K562 (cell line): ENCODE results near the gene WDR88. TPM values are rescaled to one million over a fixed set of nuclear protein-coding genes. Genes with fewer than 3 reads are reported as not detected.
A peak's percentile ranks its signal among the peaks of the same experiment; 100 is the strongest.

Source experiments
- KDM1A ChIP-seq, 2 experiments: fragments of 450-650 bp; IDR thresholded peaks; 2 replicates each; pipeline ENCODE4 v1.6.1; 2016; ENCODE audit warnings: mild to moderate bottlenecking in 2 of 2
- MAZ ChIP-seq, 2 experiments: fragments of 450-650 bp in 1 of 2; sonication (generic) in 1 of 2; formaldehyde crosslinking; IDR thresholded peaks in 1 of 2; conservative IDR thresholded peaks in 1 of 2; 2 replicates each; pipeline versions ENCODE4 v1.4.0 to v1.5.0; 2020; ENCODE audit warnings: mild to moderate bottlenecking in 1 of 2, missing genetic modification reagents in 1 of 2
- NFIX ChIP-seq: fragments of 250-450 bp; sonication (Bioruptor Pico); IDR thresholded peaks from 2 replicates; pipeline ENCODE4 v1.4.0; 2020; ENCODE audit warnings: low read depth, mild to moderate bottlenecking, moderate library complexity
- POU5F1 ChIP-seq: fragments of 150-350 bp; IDR thresholded peaks from 2 replicates; pipeline ENCODE4 v1.6.1; 2014; ENCODE audit warnings: borderline replicate concordance, low read length, low read depth, mild to moderate bottlenecking; ENCODE audit not compliant: partially characterized antibody
- PYGO2 ChIP-seq: fragments of 450-650 bp; IDR thresholded peaks from 2 replicates; pipeline ENCODE4 v1.6.1; 2016; ENCODE audit warnings: mild to moderate bottlenecking, missing genetic modification characterization, moderate library complexity, missing compliant biosample characterization
- SMAD2 ChIP-seq: fragments of 150-350 bp; IDR thresholded peaks from 2 replicates; pipeline ENCODE4 v1.6.1; 2014; ENCODE audit warnings: low read depth, mild to moderate bottlenecking, low read length
- TOE1 ChIP-seq, 2 experiments: fragments of 450-650 bp in 1 of 2; sonication (generic) in 1 of 2; formaldehyde crosslinking in 1 of 2; IDR thresholded peaks; 2 replicates each; pipeline versions ENCODE4 v1.7.1 to v1.8.0; 2016 to 2022; ENCODE audit warnings: borderline replicate concordance in 2 of 2, mild to moderate bottlenecking in 2 of 2, antibody characterized with exemption in 1 of 2, inconsistent platforms in 1 of 2, low read depth in 1 of 2, missing genetic modification reagents in 1 of 2, moderate library complexity in 1 of 2
- ZKSCAN3 ChIP-seq: fragments of 250-450 bp; sonication (Bioruptor Pico); IDR thresholded peaks from 2 replicates; pipeline ENCODE4 v1.4.0; 2020
- ZNF134 ChIP-seq: fragments of 250-450 bp; sonication (Bioruptor Pico); conservative IDR thresholded peaks from 2 replicates; pipeline ENCODE4 v1.4.0; 2020
- ZNF77 ChIP-seq: fragments of 250-450 bp; sonication (Bioruptor Pico); IDR thresholded peaks from 2 replicates; pipeline ENCODE4 v1.5.0; 2020
- polyA plus RNA-seq, 8 experiments: library from polyadenylated mRNA; depleted of rRNA in 4 of 8; stranded (reverse) in 5 of 8; unstranded in 3 of 8; fragments of >200 nt; fragmentation: Nextera tagmentation in 2 of 8; fragmentation: Illumina TruSeq in 1 of 8; extraction: Ambion mirVana in 2 of 8; extraction: Trizol in 1 of 8; gene quantifications; 2 replicates each; pipeline versions ENCODE4 v1.2.1 to v1.2.3, GENCODE V29; 2011 to 2014; ENCODE audit warnings: inconsistent platforms in 1 of 8, missing spikeins in 1 of 8
- total RNA-seq, 7 experiments: library from RNA; depleted of rRNA in 6 of 7; stranded (reverse); fragments of >200 nt in 6 of 7; fragmentation: Illumina TruSeq in 2 of 7; extraction: Trizol in 2 of 7; gene quantifications; 2 replicates each; pipeline versions ENCODE4 v1.2.1 to v1.2.3, GENCODE V29; 2011 to 2021; ENCODE audit warnings: low replicate concordance in 1 of 7
- TF ChIP-seq, protein P1 (sequence below): fragments of 250-450 bp; sonication (Bioruptor Pico); IDR thresholded peaks from 2 replicates; pipeline ENCODE4 v1.6.1; 2021; ENCODE audit warnings: mild to moderate bottlenecking
- TF ChIP-seq, protein P2 (sequence below): fragments of 450-650 bp; conservative IDR thresholded peaks from 2 replicates; pipeline ENCODE4 v1.6.1; 2016; ENCODE audit warnings: missing genetic modification characterization, low read depth, mild to moderate bottlenecking, missing compliant biosample characterization, moderate library complexity
- TF ChIP-seq, protein P3 (sequence below): fragments of 250-450 bp; sonication (Bioruptor Pico); IDR thresholded peaks from 2 replicates; pipeline ENCODE4 v1.4.0; 2020
- TF ChIP-seq, protein P4 (sequence below): fragments of 250-450 bp; sonication (Bioruptor Pico); IDR thresholded peaks from 2 replicates; pipeline ENCODE4 v1.8.0; 2022; ENCODE audit warnings: inconsistent platforms, mild to moderate bottlenecking, moderate library complexity, borderline replicate concordance
- TF ChIP-seq, protein P5 (sequence below): IDR thresholded peaks from 2 replicates; pipeline ENCODE4 v1.6.1; 2014; ENCODE audit warnings: antibody characterized with exemption
- TF ChIP-seq, protein P6 (sequence below): IDR thresholded peaks from 2 replicates; pipeline ENCODE4 v1.6.1; 2012; ENCODE audit warnings: low read depth, low read length, improper control_type of control experiment, borderline replicate concordance
- TF ChIP-seq, protein P7 (sequence below): fragments of 450-650 bp; IDR thresholded peaks from 2 replicates; pipeline ENCODE4 v1.6.1; 2014; ENCODE audit warnings: low read depth, mild to moderate bottlenecking, moderate library complexity, borderline replicate concordance

WDR88 gene
- total and polyA plus RNA-seq, 9 of the 15 experiments (the other 6 are each of a cell fraction or from before 2014, with no cell fraction given), result 0.03 to 0.04 TPM; not detected in 7

DNA sequence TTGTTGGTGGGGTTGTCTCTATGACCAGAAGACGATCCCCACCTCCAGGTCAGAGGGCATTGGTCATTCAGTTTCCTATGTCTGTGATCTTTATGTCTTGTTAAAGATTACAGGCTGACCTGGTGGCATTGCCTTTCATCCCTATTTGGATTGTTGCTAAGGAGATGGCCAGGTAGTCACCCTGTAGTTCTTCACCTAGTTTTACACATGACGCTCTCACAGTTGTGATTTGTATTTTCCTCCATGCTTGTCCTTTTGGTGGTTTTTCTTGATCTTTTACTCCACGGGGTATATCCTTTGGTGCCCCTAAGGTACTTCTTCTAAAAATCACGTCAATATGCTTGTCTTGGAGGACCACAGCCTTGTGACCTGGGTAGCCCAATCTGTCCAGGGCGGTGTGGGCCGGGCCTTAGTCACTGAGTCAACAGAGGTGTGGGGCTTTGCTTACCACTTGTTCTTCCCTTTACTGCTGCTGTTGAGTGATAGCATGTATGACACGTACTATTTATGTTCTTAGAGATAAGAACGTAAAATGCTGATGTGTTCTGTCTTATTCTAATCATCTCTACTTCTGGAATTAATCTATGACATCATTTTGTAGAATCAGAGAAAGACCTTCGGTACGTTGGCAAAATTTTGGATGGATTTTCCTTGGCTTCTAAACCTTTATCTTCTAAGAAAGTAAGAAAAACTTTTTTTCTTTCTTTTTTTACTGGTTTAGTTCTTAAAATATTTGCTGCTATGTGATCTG, 30.8 kb upstream of the WDR88 start (continued):
- TF ChIP-seq, protein P1, sequence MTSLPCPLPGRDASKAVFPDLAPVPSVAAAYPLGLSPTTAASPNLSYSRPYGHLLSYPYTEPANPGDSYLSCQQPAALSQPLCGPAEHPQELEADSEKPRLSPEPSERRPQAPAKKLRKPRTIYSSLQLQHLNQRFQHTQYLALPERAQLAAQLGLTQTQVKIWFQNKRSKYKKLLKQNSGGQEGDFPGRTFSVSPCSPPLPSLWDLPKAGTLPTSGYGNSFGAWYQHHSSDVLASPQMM (CRISPR knock-in tag), result no peak
- TF ChIP-seq, protein P2, sequence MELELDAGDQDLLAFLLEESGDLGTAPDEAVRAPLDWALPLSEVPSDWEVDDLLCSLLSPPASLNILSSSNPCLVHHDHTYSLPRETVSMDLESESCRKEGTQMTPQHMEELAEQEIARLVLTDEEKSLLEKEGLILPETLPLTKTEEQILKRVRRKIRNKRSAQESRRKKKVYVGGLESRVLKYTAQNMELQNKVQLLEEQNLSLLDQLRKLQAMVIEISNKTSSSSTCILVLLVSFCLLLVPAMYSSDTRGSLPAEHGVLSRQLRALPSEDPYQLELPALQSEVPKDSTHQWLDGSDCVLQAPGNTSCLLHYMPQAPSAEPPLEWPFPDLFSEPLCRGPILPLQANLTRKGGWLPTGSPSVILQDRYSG (tag), result no peak
- TF ChIP-seq POU5F1 (no peak), ZNF77 (CRISPR knock-in tag) (no peak), NFIX (CRISPR knock-in tag) (no peak), ZKSCAN3 (CRISPR knock-in tag) (no peak), KDM1A (IDR thresholded peaks at IDR 0.05) (peak; percentile 99), TOE1 (IDR thresholded peaks at IDR 0.05; ENCODE audit: borderline replicate concordance) (no peak; the same call in 1 of the 2 replicates), TOE1 (CRISPR knock-in tag; IDR thresholded peaks at IDR 0.05; ENCODE audit: borderline replicate concordance, low read depth) (no peak), SMAD2 (no peak), PYGO2 (no peak), ZNF134 (CRISPR knock-in tag) (no peak), MAZ (CRISPR knock-in tag; conservative IDR thresholded peaks at IDR 0.05 in 1 of 2, IDR thresholded peaks at IDR 0.05 in 1 of 2) (peak; percentile 41 to 53; a peak in 3 of 4 replicates)
- TF ChIP-seq, protein P3, sequence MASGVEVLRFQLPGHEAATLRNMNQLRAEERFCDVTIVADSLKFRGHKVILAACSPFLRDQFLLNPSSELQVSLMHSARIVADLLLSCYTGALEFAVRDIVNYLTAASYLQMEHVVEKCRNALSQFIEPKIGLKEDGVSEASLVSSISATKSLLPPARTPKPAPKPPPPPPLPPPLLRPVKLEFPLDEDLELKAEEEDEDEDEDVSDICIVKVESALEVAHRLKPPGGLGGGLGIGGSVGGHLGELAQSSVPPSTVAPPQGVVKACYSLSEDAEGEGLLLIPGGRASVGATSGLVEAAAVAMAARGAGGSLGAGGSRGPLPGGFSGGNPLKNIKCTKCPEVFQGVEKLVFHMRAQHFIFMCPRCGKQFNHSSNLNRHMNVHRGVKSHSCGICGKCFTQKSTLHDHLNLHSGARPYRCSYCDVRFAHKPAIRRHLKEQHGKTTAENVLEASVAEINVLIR (CRISPR knock-in tag), result peak; percentile 40; the same call in 1 of the 2 replicates
- TF ChIP-seq, protein P4, sequence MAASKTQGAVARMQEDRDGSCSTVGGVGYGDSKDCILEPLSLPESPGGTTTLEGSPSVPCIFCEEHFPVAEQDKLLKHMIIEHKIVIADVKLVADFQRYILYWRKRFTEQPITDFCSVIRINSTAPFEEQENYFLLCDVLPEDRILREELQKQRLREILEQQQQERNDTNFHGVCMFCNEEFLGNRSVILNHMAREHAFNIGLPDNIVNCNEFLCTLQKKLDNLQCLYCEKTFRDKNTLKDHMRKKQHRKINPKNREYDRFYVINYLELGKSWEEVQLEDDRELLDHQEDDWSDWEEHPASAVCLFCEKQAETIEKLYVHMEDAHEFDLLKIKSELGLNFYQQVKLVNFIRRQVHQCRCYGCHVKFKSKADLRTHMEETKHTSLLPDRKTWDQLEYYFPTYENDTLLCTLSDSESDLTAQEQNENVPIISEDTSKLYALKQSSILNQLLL (CRISPR knock-in tag), result no peak
- TF ChIP-seq, protein P5, sequence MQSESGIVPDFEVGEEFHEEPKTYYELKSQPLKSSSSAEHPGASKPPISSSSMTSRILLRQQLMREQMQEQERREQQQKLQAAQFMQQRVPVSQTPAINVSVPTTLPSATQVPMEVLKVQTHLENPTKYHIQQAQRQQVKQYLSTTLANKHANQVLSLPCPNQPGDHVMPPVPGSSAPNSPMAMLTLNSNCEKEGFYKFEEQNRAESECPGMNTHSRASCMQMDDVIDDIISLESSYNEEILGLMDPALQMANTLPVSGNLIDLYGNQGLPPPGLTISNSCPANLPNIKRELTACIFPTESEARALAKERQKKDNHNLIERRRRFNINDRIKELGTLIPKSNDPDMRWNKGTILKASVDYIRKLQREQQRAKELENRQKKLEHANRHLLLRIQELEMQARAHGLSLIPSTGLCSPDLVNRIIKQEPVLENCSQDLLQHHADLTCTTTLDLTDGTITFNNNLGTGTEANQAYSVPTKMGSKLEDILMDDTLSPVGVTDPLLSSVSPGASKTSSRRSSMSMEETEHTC, result peak; percentile 65
- TF ChIP-seq, protein P6, sequence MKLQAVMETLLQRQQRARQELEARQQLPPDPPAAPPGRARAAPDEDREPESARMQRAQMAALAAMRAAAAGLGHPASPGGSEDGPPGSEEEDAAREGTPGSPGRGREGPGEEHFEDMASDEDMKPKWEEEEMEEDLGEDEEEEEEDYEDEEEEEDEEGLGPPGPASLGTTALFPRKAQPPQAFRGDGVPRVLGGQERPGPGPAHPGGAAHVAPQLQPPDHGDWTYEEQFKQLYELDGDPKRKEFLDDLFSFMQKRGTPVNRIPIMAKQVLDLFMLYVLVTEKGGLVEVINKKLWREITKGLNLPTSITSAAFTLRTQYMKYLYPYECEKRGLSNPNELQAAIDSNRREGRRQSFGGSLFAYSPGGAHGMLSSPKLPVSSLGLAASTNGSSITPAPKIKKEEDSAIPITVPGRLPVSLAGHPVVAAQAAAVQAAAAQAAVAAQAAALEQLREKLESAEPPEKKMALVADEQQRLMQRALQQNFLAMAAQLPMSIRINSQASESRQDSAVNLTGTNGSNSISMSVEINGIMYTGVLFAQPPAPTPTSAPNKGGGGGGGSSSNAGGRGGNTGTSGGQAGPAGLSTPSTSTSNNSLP, result peak; percentile 91
- TF ChIP-seq, protein P7, sequence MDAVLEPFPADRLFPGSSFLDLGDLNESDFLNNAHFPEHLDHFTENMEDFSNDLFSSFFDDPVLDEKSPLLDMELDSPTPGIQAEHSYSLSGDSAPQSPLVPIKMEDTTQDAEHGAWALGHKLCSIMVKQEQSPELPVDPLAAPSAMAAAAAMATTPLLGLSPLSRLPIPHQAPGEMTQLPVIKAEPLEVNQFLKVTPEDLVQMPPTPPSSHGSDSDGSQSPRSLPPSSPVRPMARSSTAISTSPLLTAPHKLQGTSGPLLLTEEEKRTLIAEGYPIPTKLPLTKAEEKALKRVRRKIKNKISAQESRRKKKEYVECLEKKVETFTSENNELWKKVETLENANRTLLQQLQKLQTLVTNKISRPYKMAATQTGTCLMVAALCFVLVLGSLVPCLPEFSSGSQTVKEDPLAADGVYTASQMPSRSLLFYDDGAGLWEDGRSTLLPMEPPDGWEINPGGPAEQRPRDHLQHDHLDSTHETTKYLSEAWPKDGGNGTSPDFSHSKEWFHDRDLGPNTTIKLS, result no peak
